ENCODE results near the gene PLPP4.

Gene PLPP4

GRCh38 chr10:120613180-120613579 lies 156.2 kb downstream of the PLPP4 start:
- no peak for DNase-seq

DNA sequence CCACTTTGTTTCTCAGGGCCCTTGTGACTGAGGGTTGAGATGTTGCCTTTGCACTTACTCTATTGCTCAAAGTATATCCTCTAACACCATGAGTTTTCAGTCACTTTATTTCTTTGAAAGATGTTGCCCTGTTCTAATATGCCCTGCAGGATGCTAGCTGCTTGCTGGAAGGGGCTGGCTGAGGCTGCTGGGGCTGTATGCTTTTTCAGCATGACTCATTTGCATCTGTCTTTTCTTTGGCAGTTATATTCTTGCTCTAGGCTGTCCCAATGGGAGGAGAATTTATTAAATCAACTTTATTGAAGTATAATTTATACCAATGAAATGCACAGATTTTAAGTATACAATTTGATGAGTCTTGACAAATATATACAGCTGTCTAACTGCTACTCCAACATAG lies 157.7 kb downstream of the PLPP4 start:
- no peak for DNase-seq

DNA sequence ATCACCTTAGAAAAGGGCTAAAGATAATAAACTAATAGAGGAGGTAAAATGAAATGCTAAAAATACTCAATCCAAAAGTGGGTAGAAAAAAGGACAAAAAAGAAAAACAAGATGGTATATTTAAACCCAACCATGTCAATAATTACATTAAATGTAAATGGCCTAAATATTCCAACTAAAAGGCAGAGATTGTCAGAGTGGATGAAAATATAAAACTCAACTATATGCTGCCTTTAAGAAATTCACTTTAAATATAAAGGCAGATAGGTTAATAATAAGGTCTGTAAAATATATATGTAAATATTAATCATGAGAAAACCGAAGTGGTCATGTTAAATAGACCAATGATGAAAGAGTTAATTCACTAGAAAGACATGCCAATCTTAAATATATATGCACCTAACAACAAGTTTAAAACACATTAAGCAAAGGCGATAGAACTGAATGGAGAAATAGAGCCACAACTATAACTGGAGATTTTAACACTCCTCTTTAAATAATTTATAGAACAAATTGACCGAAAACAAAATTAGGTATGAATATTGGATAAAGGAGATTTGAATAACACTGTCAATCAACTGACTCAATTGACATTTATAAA lies 159.4 kb downstream of the PLPP4 start:
- DNase-seq: no peak

DNA sequence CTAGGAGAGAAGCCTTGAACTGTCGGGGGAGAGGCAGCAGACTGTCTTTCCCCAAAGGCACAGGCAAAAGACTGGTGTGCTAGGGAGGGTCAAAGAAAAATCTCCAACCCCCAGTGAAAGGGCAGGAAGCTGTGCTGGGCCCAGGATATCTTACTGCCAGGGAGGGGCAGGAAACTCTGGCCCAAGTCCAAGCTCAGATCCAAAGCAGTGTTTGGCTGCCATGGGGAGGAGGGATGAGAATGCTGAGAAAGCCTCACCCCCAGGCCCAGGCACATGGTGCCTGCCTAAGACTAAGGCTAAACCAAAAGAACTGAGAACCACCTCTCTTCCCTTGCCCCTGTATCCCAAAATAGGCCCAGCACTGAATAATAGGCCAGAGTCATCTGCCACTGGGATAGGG lies 171.2 kb downstream of the PLPP4 start:
- DNase-seq: no peak

GRCh38 chr10:120630266-120630665 lies 173.2 kb downstream of the PLPP4 start:
- no peak for DNase-seq

DNA sequence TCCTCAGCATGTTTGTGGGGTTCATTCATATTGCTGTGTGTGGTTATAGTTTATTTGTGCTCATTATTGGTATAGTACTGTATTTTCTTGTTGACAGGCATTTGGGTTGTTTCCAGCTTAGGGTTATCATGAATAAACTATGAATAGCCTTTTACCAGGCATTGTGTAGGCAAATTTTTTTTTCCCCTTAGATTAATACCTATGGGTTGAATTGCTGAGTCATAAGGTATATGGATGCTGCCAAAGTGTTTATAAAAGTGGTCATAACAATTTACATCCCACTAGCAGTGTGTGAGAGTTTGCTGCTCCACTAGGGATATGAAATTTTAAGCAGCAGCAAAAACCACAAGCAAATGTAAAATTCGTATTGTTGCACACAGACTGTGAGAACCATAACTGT lies 175.0 kb downstream of the PLPP4 start:
- no peak for DNase-seq

DNA sequence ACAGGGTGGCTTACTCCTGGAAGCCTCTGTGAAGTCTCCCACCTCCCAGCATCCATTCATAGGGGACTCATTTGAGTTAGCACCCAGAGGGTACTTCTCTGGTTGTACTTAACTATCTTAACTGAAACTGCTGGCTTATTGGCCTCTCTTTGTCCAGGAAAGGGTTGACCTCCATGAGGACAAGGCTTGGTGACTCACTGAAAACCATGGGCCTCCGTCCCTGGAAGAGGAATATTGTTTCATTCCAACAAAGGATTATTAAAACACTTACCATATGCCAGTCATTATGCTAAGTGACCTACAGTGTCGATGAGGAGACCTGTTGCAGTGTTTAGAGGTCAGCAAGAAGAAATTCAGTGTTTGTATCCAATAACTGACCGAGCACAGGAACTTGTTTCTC lies 175.9 kb downstream of the PLPP4 start:
- no peak for DNase-seq

DNA sequence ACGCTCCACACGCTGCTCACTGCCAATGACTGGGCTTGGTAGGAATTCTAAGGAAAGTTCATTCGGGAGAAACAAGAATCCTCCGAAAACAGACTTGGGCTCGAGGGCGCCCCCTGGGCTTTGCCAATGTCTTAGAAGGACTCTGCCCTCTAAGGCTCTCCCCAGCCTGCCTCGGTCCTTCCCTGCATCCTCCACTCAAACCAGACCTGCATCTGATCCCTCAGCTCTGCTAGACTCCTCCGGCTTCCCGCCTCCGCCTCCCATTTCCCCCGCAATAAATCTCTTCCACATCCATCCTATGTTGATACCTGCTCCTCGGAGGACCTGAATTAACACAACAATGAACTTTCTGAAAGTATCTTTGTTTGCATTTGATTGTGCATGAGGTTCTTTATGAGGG lies 177.6 kb downstream of the PLPP4 start:
- DNase-seq: no peak

Data from DMS153 (cell line).